Smooth muscle cell (in vitro differentiated cells): ENCODE data around the gene MAP3K7CL. TPM values are rescaled to one million over a fixed set of nuclear protein-coding genes. Genes with fewer than 3 reads are reported as not detected.

Experiments
- DNase-seq: peaks from one replicate; lab custom pipeline; 2025; ENCODE audit not compliant: unreplicated experiment; lab: John Stamatoyannopoulos, UW
- H2AFZ ChIP-seq: fragments of 200-600 bp; sonication (generic); 2 replicates; pipeline ENCODE4 v1.6.0; 2016; ENCODE audit warnings: antibody characterized with exemption, low read depth, mild to moderate bottlenecking
- H3F3A ChIP-seq: fragments of 200-600 bp; sonication (generic); 2 replicates; pipeline ENCODE4 v1.6.0; 2017; ENCODE audit warnings: antibody characterized with exemption, low read depth
- H3K27ac ChIP-seq: fragments of 200-600 bp; sonication (generic); 2 replicates; pipeline ENCODE4 v1.5.1; 2016; ENCODE audit warnings: low read depth, mild to moderate bottlenecking
- H3K27me3 ChIP-seq: fragments of 200-600 bp; sonication (generic); 2 replicates; pipeline ENCODE4 v1.6.1; 2016; ENCODE audit warnings: low read depth, mild to moderate bottlenecking
- H3K36me3 ChIP-seq: fragments of 200-600 bp; sonication (generic); 2 replicates; pipeline ENCODE4 v1.5.1; 2016; ENCODE audit warnings: low read depth
- H3K4me1 ChIP-seq: fragments of 200-600 bp; sonication (generic); 2 replicates; pipeline ENCODE4 v1.5.1; 2016; ENCODE audit warnings: low read depth
- H3K4me2 ChIP-seq: fragments of 200-600 bp; sonication (generic); 2 replicates; pipeline ENCODE4 v1.6.0; 2016; ENCODE audit warnings: mild to moderate bottlenecking
- H3K4me3 ChIP-seq: fragments of 200-600 bp; sonication (generic); 2 replicates; pipeline ENCODE4 v1.5.1; 2016; ENCODE audit warnings: mild to moderate bottlenecking
- H3K79me2 ChIP-seq: fragments of 200-600 bp; sonication (generic); 2 replicates; pipeline ENCODE4 v1.6.0; 2016; ENCODE audit warnings: low read depth, mild to moderate bottlenecking
- H3K9ac ChIP-seq: fragments of 200-600 bp; sonication (generic); 2 replicates; pipeline ENCODE4 v1.6.0; 2016; ENCODE audit warnings: low read depth
- H3K9me3 ChIP-seq: fragments of 200-600 bp; sonication (generic); replicated peaks from 2 replicates; pipeline ENCODE4 v1.5.1; 2016; ENCODE audit warnings: low read depth
- H4K20me1 ChIP-seq: fragments of 200-600 bp; sonication (generic); 2 replicates; pipeline ENCODE4 v1.6.0; 2016; ENCODE audit warnings: low read depth
- WGBS: methylation state at CpG from one replicate; pipeline ENCODE4 v1.1.7; 2016; ENCODE audit warnings: low lambda C conversion rate; 5-methylcytosine and 5-hydroxymethylcytosine counted together
- polyA plus RNA-seq: library from polyadenylated mRNA; unstranded; fragments of >200 nt; fragmentation: Nextera tagmentation; extraction: Ambion mirVana; gene quantifications from 2 replicates; pipeline ENCODE4 v1.2.1, GENCODE V29; 2016
- total RNA-seq: library from RNA; depleted of rRNA; stranded (reverse); fragments of >200 nt; gene quantifications from 2 replicates; pipeline ENCODE4 v1.2.3, GENCODE V29; 2014
- TF ChIP-seq, protein P1 (sequence below): fragments of 200-600 bp; sonication (generic); IDR thresholded peaks from 2 replicates; pipeline ENCODE4 v1.5.1; 2017; ENCODE audit warnings: borderline replicate concordance, mild to moderate bottlenecking, antibody characterized with exemption; ENCODE audit not compliant: insufficient read depth, poor library complexity, severe bottlenecking

MAP3K7CL gene
- total and polyA plus RNA-seq, 2 experiments from 2014 or later = 1.3 to 3.7 TPM

- H3K4me3 ChIP-seq = no peak overlapping the region
- H4K20me1 ChIP-seq = no peaks in the 10 kb centered on the region
- H3K27ac ChIP-seq = no peak overlapping the region
- WGBS = 95% methylated on average over 2 of the region's 2 CpGs
- H3K27me3 ChIP-seq = no peaks in the 10 kb centered on the region
- TF ChIP-seq, protein P1, sequence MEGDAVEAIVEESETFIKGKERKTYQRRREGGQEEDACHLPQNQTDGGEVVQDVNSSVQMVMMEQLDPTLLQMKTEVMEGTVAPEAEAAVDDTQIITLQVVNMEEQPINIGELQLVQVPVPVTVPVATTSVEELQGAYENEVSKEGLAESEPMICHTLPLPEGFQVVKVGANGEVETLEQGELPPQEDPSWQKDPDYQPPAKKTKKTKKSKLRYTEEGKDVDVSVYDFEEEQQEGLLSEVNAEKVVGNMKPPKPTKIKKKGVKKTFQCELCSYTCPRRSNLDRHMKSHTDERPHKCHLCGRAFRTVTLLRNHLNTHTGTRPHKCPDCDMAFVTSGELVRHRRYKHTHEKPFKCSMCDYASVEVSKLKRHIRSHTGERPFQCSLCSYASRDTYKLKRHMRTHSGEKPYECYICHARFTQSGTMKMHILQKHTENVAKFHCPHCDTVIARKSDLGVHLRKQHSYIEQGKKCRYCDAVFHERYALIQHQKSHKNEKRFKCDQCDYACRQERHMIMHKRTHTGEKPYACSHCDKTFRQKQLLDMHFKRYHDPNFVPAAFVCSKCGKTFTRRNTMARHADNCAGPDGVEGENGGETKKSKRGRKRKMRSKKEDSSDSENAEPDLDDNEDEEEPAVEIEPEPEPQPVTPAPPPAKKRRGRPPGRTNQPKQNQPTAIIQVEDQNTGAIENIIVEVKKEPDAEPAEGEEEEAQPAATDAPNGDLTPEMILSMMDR = no peak
- peaks cover 3% of the 10 kb centered on the region for H3K4me1 ChIP-seq
- no peak overlapping the region for H3K4me2 ChIP-seq
- H3K79me2 ChIP-seq = no peaks in the 10 kb centered on the region
- no peaks in the 10 kb centered on the region for H3K9me3 ChIP-seq
- H3K36me3 ChIP-seq = no peaks in the 10 kb centered on the region
- H2AFZ ChIP-seq = no peak overlapping the region
- H3K9ac ChIP-seq = no peak overlapping the region
- DNase-seq = no peak
- no peaks in the 10 kb centered on the region for H3F3A ChIP-seq
These were observed 57.5 kb downstream of the MAP3K7CL start for GRCh38 chr21:29187944-29188343.

- peaks cover 3% of the 10 kb centered on the region for H3K4me1 ChIP-seq
- WGBS = 87% methylated on average over 2 of the region's 2 CpGs
These were observed 58.9 kb downstream of the MAP3K7CL start for GRCh38 chr21:29189353-29189752.

DNA sequence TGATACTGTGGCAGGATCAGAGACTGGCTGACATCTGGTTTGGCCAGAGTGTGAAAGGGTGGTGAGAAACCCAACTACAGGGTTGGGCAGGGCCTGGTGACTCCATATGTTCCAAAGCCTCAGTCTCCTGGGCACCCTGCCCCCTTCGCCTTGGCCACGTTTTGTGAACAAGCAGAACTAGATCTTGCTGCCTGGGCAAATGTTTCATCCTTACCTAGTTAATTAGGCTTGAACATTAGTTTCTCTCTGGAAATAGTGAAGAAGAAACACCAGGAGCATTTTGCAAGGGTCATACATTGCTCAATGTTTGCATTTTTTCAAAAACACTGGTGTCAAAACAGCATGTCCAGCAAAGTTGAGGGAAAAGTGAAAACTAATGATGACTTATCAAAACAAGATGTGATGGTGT lies 60.5 kb downstream of the MAP3K7CL start:
- peaks cover 6% of the 10 kb centered on the region for H3F3A ChIP-seq
- H4K20me1 ChIP-seq = no peaks in the 10 kb centered on the region
- no peaks in the 10 kb centered on the region for H3K4me1 ChIP-seq
- H3K4me2 ChIP-seq = no peak overlapping the region
- H3K79me2 ChIP-seq = no peaks in the 10 kb centered on the region
- H3K9ac ChIP-seq = no peak overlapping the region
- no peaks in the 10 kb centered on the region for H3K9me3 ChIP-seq
- DNase-seq = no peak
- TF ChIP-seq, protein P1 = no peak
- H3K27ac ChIP-seq = peak overlapping the region; percentile 19
- H3K27me3 ChIP-seq = no peaks in the 10 kb centered on the region
- no peak overlapping the region for H3K4me3 ChIP-seq
- no peak overlapping the region for H2AFZ ChIP-seq
- no peaks in the 10 kb centered on the region for H3K36me3 ChIP-seq
- 81% methylated on average over 2 of the region's 2 CpGs for WGBS

More at GRCh38 chr21:29189353-29189752, 58.9 kb downstream of the MAP3K7CL start:
- H3K27ac ChIP-seq = no peak overlapping the region
- H3K4me3 ChIP-seq = no peak overlapping the region
- no peaks in the 10 kb centered on the region for H3K9me3 ChIP-seq
- H3K36me3 ChIP-seq = no peaks in the 10 kb centered on the region
- TF ChIP-seq, protein P1 = no peak
- H2AFZ ChIP-seq = no peak overlapping the region
- no peak for DNase-seq
- H3K9ac ChIP-seq = no peak overlapping the region
- H3K27me3 ChIP-seq = no peaks in the 10 kb centered on the region
- no peaks in the 10 kb centered on the region for H3F3A ChIP-seq
- H3K79me2 ChIP-seq = no peaks in the 10 kb centered on the region
- no peaks in the 10 kb centered on the region for H4K20me1 ChIP-seq
- no peak overlapping the region for H3K4me2 ChIP-seq

- DNase-seq = no peak
- Histone ChIP-seq H3F3A (peaks cover 10% of the 10 kb centered on the region), H3K79me2 (no peaks in the 10 kb centered on the region), H3K4me1 (no peaks in the 10 kb centered on the region), H3K9me3 (no peaks in the 10 kb centered on the region), H3K4me3 (peak overlapping the region; percentile 6), H4K20me1 (no peaks in the 10 kb centered on the region), H3K27me3 (no peaks in the 10 kb centered on the region), H3K9ac (peak overlapping the region; percentile 17), H2AFZ (peak overlapping the region; percentile 78), H3K27ac (peak overlapping the region; percentile 97), H3K4me2 (peak overlapping the region; percentile 66), H3K36me3 (no peaks in the 10 kb centered on the region)
- WGBS = 41% methylated on average over 10 of the region's 10 CpGs
- TF ChIP-seq, protein P1 = no peak
These were observed 62.6 kb downstream of the MAP3K7CL start for GRCh38 chr21:29193072-29193471.
